NCI-H2227 (cell line): ENCODE data around the gene RNF133.

ENCODE experiments used
- DNase-seq: peaks from one replicate; lab custom pipeline; 2025; ENCODE audit not compliant: unreplicated experiment; lab: John Stamatoyannopoulos, UW

RNF133 gene, protein sequence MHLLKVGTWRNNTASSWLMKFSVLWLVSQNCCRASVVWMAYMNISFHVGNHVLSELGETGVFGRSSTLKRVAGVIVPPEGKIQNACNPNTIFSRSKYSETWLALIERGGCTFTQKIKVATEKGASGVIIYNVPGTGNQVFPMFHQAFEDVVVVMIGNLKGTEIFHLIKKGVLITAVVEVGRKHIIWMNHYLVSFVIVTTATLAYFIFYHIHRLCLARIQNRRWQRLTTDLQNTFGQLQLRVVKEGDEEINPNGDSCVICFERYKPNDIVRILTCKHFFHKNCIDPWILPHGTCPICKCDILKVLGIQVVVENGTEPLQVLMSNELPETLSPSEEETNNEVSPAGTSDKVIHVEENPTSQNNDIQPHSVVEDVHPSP

DNA sequence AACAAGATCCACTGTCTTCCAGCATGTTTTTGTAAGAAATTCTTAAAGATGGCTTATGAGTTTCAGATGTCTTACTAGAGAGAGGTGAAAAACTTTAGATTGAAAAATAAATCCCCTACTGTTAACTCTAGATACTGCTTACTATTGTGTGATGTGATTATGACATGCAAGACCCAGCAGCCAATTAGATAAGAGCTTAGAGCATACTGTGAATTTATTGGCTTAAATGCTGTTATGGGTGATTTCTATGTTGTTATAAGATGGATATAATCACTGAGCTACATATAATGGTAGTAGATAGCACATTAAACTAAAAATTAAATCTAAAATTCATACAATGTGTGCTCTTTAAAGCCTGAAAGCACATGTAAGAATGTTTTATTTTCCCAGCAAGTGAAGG is at the start of gene RNF133:
TSS of gene RNF133 (minus strand) at position 101 of the 400 bp plus-strand sequence. CDS start 199 bp downstream, outside the sequence.
- DNase-seq = no peak

DNA sequence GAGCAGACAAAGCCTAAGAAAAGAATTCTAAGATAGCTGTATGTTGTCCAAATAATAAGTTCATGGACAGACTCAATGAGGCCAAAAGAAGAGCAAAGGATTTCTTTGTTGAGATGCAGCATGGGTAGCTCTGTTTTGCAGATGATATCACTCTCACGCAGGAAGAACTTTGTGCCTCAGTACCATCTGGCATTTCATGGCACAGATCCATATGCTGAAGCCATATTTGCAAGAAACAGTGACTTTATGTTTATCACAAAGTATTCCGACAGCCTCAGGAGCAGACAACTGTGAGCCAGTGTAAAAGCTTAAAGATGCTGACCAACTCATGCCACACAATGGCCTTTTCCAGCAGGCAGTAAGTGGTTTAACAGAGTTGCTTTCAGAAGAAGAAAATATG is 49.3 kb upstream of the RNF133 start:
- DNase-seq = no peak

DNA sequence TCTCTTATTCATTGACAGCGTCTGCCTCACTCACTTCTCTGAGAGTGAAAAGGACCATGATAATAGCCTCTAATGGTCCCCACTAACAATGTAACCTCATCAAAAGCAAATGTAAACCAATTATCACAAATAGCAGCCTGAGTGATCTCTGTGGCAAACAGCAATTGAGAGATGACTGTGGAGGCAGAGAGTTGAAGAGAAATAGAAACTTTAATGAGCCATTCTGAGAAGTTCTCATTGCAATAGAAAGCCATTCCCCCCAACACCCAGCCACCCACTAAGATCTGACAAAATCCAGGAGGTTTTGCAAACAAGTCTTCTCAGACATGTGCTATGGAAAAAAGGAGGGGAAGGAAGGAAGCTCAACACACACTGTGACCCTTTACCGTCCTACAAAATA is 48.0 kb upstream of the RNF133 start:
- DNase-seq = no peak

DNA sequence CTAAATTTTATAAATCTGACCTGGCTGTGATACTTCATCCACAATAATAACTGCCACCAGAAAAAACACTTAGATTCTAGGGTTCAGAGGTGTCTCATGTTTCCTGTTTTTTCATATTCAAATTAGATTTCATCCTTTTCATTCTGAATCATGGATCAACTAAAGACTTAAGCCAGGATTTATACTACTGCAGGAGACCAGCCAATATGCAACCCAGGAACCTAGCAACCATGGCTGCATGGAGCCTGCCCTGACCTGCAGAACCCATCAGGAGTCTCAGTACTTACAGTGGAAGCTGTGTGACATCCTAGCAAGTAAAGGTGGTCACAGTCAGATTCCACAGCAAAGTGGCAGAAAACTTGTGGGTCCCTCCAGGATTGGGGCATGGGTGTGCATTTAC is 44.3 kb upstream of the RNF133 start:
- DNase-seq = no peak

DNA sequence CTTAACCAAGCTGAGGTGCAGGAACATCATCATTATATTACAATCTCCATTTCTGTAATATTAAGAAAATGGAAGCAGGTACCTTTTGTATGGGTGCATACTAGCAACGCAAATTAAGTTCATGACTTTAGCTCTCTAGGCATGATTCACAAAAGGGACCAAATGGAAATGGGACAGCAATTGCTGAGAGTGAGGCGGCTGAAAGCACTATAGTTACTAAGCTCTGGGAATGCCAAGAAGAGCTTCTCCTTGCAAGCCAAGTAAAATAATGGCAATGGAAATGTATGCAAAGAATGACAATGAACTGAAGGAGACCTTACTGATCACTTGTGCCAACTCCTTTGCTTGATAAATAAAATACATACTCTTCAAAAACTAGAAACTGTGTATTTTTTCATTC is 40.0 kb upstream of the RNF133 start:
- DNase-seq = no peak

DNA sequence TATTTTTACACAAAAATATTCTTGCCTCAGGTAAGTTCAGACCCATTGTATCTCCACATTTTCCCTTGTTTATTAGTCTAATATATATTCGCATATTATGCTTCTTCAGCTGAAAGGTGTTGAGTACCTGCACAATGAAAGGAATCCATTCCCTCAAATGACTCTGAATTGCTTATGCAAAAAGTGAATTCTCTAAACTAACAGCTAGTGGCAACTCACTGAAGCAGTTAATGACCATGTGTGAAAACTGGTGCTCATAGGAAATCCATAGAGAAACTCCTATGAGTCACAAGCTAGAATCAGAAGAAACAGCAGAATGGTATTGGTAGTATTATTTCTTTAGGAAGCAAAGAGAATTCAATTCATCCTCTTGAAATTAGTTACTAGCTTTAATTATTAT is 37.3 kb upstream of the RNF133 start:
- no peak for DNase-seq

DNA sequence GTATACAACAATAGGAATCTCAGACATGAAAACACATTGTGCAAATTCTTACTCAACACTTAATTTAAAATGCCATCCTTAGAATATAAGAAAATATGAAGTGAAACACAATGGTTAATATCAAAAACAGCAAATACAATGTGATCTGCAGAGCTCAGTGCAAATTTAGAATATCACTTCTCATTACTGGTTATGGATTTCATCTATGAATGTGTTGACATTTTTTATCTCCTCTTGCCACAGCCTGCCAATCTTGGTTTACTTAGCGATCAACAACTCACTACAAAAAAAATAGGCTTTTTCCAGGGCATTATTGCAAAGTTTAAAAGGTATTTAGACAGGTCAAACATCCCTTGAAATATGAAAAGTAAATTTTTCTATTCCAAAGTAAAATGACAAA is 28.8 kb upstream of the RNF133 start:
- no peak for DNase-seq

DNA sequence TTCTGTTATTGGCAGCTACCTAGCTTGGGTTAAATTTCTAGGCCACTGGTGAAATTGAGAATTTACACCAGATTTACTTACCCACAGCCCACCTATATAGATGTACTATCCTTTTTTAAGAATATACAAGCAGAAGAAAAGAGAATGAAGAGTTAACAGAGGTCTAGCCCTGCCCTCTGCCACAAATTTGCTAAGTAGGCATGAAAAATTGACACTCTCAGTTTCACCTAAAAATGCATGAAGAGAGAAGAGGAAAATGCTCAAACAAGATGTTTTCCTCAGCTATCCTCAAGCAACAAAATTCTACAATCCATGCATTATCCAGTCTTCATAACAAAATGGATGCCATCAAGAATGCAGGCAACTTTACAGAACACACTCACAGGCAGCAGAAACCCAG is 28.4 kb upstream of the RNF133 start:
- no peak for DNase-seq

DNA sequence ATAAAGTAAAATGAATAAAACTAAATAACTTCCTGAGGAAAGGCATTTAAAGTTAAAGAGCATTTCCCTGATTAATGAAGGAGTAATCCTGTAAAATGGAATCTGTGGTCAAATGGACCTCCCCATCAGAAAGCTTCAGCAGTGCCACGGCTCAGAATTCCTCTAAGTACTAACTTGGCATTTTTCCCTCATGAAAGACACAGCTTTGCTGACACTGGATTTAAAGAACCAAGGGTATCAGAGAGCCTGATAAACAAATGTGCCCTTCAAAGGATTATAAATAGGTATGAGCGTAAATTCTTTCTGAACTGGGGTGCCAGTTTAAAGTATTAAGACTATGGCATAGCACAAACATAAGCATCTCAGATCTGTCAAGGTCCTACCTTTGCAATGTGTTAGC is 28.0 kb upstream of the RNF133 start:
- DNase-seq = no peak

DNA sequence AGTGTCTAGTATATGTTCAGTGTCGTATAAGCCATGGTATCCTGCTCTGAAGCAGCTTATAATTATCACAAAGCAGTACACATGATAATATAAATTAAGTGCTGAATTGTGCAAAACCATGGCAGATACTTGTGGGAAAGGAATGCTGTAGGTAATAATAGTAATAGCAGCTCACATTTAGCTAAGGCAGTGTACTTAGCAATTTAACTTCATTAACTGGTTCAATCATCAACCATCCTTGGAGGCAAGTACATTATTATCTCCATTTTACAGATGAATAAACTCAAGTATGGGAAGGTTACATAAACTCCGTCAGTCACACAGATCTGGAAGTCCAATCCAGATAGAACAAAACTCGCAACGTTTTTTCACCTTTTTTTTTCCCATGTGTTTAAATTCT is 25.4 kb upstream of the RNF133 start:
- DNase-seq = no peak

DNA sequence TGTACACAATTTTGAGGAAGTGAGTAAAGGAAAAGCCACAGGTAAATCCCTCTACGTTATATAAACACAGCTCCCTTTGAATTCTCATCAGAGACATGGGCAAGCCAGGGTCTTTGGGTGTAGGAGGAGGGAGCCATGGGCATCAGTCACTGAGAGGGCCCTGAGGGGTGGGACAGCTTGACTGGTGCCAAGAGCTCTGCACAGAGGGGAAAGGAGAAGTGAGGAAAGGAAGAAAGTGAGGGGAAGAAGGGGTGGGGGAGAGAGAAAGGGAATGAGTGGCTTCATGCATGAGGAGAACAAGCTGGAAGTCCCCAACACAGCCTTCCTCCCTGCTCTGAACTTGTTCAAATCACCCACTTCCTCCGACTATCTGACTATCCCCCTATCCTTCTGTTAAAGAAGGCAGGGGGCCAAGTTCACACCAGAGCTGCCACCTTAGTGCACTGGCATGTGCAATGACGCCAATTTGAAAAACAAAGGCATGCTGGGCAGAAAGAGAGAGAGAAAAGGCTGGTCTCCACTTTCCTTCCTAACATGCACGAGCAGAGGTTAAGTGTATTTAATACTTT is 20.2 kb upstream of the RNF133 start:
- no peak for DNase-seq

DNA sequence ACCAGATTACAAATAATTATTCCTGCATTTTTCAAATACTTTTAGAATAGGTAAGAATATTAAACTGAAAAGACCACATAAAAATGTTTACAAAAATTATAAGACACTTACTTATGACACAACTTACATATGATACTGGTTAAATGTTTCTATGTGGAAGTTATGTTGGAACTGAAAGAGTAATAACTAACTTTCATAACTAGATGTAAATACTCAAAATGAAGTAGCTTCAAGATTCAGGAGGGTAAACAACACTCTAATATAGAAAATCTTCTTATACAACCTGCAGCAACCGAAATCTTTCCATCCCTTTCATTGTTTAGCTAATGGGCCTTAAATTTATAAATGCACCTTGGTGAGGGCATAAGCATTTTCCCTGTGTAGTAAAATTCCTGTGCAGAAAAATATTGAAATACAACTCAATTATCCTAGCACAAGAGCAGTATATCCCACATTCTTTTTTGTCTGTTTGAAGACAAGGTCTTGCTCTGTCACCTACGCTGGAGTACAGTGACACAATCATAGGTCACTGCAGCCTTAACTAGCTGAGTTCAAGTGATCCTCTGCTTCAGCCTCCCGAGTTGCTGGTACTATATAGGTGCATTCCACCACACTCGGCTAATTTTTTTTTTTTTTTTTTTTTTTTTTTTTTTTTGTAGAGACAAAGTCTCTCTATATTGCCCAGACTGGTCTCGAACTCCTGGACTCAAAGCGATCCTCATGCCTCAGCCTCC is 18.6 kb upstream of the RNF133 start:
- no peak for DNase-seq

DNA sequence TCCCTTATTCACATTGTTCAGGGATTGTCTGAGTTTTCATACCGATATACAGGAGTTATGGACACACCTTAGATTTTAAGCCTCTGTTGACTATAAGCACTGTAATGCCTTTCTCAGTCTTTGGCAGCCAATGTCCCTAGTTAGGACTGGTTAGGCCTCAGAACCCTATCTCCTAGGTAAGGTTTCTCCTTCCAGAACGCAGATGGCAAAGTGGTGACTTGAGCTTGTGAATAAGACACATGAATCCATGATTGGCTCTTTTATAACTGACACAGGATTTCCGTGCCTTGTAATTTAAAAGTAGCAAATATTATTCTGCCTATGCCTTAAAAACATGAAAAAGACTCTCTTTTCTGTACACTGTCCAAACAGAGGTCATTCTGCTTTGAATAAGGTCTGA is 16.3 kb upstream of the RNF133 start:
- DNase-seq = no peak

DNA sequence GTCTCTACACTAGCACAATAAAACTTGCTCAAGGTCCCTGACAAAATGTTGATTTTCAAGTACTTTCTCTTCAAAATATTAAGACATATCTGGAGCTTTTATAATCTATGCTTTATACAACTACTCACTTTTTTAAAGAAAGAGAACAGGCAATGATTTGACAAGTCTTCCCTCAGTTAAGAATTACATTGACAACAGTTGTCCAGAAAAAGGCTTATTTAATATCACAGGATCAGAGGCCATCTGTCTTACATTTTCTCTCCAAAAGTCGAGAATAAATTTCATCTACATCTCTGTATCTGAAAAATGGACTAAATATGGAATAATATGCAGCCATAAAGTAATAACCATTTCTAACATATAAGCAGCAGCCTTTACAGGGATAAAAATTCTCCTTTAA is 12.0 kb upstream of the RNF133 start:
- no peak for DNase-seq

DNA sequence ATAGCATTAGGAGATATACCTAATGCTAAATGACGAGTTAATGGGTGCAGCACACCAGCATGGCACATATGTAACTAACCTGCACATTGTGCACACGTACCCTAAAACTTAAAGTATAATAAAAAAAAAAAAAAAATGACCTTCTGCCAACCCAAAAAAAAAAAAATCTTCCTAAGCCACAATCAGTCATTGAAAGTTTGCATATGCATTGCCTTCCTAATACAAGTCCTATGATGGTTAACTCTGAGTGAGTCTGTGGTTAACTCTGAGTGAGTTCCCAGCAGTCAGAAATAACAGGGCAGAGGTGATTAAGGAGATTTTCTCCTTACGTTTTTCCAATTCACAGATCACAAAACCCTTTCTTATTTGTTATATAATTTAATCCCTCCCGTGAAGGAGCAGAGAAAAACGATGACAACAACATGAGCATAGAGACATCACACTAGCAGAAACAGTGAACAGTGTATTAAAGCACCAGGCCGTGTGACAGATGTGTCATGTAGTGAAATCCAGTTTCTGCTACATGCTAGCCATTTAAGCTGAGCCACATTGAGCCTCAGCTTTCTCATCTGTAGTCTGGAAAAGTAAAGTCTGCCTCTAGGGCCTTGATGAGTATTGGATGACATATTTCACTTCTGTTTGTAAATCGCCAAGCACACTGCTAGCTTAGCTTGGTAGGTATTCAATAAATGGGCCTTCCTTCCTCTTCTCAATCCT is 11.2 kb upstream of the RNF133 start:
- no peak for DNase-seq

DNA sequence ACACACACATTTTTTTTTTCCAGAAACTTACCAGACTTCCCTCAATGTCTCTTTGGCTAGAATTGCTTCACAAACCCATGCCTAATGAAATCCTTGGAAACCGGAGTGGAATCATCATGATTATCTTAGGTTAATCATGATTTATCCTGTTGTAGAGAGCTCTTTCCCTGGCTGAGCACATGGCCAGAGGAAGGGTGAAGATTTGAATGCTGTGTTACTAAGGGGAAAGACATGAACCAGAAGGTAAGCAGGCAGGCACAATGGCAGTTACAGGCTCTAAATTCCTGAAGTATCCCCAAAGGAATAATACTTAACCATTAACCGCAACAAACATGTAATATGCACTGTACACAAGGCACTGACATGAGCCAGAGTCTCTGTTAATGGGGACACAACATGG is 7.9 kb upstream of the RNF133 start:
- DNase-seq = no peak

DNA sequence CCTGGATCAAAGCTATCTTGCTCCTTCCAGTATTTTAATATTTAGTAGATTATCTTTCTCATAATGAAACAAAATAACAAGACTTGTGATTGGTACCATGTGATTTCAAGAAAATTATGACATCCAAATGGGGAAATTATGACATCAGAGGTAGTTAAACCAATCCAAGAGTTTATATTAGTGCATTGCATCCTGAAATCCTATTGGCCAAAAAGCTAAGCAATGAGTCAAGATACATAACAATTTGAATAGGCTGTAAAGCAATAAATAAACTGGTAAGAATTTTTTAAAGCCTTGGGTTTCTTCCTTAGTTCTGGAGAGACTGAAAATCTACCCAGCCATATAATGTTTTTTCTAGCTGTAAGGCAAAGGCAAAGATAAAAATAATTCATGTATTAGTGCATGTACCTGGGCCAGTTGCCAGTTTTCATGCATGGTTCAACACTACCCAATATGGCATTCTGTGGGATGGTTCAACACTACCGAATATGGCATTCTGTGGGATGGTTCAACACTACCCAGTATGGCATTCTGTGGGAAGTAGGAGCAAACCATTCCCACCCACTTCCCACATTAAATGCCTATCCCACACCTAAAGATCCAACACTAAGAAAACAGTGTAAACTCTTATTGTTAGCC is 4.1 kb upstream of the RNF133 start, which contains the start of gene RNF148:
TSS of gene RNF148 (minus strand) at position 51 of the 639 bp plus-strand sequence. CDS start 172 bp downstream, outside the sequence.
- DNase-seq = no peak

DNA sequence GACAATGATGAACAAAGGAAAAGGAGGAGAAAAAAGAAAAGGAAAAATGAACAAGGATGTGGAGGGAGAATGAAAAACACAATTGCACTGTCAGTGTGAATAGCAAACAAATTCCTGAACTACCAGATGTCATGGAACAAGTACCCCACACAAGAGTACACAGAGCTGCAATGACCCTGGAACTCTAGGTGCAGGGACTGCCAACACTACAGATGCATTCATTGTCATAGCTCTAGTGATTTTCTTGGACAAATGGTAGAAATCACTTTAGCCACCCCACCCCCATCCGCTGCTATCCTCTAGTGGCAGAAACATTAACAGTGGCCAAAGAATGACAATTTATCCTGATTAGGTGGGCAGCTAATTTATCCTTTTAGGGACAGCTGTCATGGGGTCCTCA is 3.1 kb downstream of the RNF133 start:
- no peak for DNase-seq

DNA sequence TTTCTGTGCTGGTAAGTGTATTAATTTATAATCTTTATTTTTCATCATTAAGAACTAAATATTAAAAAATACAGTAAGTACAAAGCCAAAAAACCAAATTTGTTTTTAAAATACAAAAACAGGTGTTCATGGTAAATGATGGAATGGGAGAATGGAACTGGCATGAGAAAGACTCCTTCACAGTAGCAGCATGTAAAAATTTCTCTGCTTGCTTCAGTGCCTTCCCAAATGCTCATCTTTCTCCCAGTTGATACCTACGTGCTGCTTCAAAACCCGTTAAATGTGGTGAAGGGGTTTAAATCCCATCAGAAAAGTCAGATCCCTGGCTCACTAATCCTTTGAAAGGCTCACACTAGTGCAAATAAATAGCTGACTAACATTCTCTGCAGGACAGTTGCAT is 4.2 kb downstream of the RNF133 start:
- no peak for DNase-seq

DNA sequence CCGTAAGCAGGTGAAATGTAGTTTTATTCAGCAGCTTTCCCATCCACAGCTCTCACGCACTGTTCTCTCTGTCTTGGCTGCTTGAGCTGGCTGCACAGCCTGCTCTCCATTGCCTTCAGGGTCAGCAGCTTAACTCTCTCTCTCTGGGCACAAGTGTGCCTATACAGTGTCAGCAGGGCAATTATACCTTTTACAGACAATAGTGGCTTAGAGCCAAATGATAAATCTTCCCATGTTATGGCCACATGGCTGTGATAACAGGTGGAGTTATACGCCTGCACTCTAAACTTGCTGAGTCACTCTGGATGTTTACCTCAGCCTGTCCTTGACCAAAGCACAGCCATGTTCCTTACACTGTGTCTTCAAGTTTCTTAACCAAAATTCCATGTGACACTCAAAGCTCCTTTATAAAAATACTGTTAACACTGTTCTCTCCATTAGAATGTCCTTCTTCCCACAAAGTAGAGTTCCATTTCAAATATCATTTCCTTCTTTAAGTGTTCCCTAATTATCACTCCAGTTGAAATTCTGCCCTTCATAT is 6.1 kb downstream of the RNF133 start:
- no peak for DNase-seq
